GM23338 (cell line): ENCODE measurements around the gene GGCT. TPM values are rescaled to one million over a fixed set of nuclear protein-coding genes. Genes with fewer than 3 reads are reported as not detected.
A peak's percentile ranks its signal among the peaks of the same experiment; 100 is the strongest.

ENCODE experiments used
- ATAC-seq: fragments of 200-7000 bp; cut with Tn5 transposase; 3 replicates; pipeline ENCODE4 v1.9.1; 2020
- DNase-seq: peaks from one replicate; pipeline ENCODE4 v3.0.0-alpha.2; 2015; ENCODE audit warnings: low spot score
- H2AFZ ChIP-seq: fragments of 200-600 bp; sonication (generic); 2 replicates; pipeline ENCODE4 v1.8.0; 2016; ENCODE audit warnings: antibody characterized with exemption, mild to moderate bottlenecking, moderate library complexity
- H3F3A ChIP-seq: fragments of 200-600 bp; sonication (generic); replicated peaks from 2 replicates; pipeline ENCODE4 v1.8.0; 2017; ENCODE audit warnings: antibody characterized with exemption, mixed run types, low read depth
- H3K27ac ChIP-seq: fragments of 200-600 bp; sonication (generic); 2 replicates; pipeline ENCODE4 v1.6.1; 2016; ENCODE audit warnings: low read depth
- H3K27me3 ChIP-seq: fragments of 200-600 bp; sonication (generic); 2 replicates; pipeline ENCODE4 v1.8.0; 2016; ENCODE audit warnings: mild to moderate bottlenecking, mixed run types, moderate library complexity; ENCODE audit not compliant: insufficient read depth
- H3K36me3 ChIP-seq: fragments of 200-600 bp; sonication (generic); 2 replicates; pipeline ENCODE4 v1.8.0; 2016; ENCODE audit warnings: mild to moderate bottlenecking; ENCODE audit not compliant: insufficient read depth
- H3K4me1 ChIP-seq: fragments of 200-600 bp; sonication (generic); 2 replicates; pipeline ENCODE4 v1.8.0; 2016; ENCODE audit warnings: mild to moderate bottlenecking, moderate library complexity; ENCODE audit not compliant: insufficient read depth
- H3K4me2 ChIP-seq: fragments of 200-600 bp; sonication (generic); 2 replicates; pipeline ENCODE4 v1.7.1; 2017; ENCODE audit warnings: mixed run types
- H3K4me3 ChIP-seq: fragments of 200-600 bp; sonication (generic); 2 replicates; pipeline ENCODE4 v1.6.1; 2016; ENCODE audit warnings: mixed run types
- H3K79me2 ChIP-seq: fragments of 200-600 bp; sonication (generic); replicated peaks from 2 replicates; pipeline ENCODE4 v1.8.0; 2017; ENCODE audit warnings: mild to moderate bottlenecking; ENCODE audit not compliant: insufficient read depth
- H3K9me2 ChIP-seq: fragments of 200-600 bp; sonication (generic); 2 replicates; pipeline ENCODE4 v1.8.0; 2017; ENCODE audit not compliant: insufficient read depth
- H4K20me1 ChIP-seq: fragments of 200-600 bp; sonication (generic); replicated peaks from 2 replicates; pipeline ENCODE4 v1.8.0; 2017; ENCODE audit warnings: mild to moderate bottlenecking; ENCODE audit not compliant: insufficient read depth
- H3K27ac Mint-ChIP-seq: 2 replicates; pipeline ENCODE4 v1.8.0; 2020; ENCODE audit warnings: inconsistent platforms, mild to moderate bottlenecking, moderate library complexity, mixed read lengths
- H3K27me3 Mint-ChIP-seq: 3 replicates; pipeline ENCODE4 v1.8.0; 2022; ENCODE audit warnings: low read depth, mild to moderate bottlenecking, moderate library complexity, mixed read lengths, inconsistent platforms; ENCODE audit not compliant: insufficient read depth, poor library complexity
- H3K36me3 Mint-ChIP-seq: 3 replicates; pipeline ENCODE4 v1.8.0; 2021; ENCODE audit warnings: low read depth, mild to moderate bottlenecking, inconsistent platforms, moderate library complexity, mixed read lengths
- H3K4me1 Mint-ChIP-seq: 3 replicates; pipeline ENCODE4 v1.8.0; 2020; ENCODE audit warnings: mild to moderate bottlenecking, inconsistent platforms, mixed read lengths
- H3K4me3 Mint-ChIP-seq: 3 replicates; pipeline ENCODE4 v1.8.0; 2021; ENCODE audit warnings: moderate library complexity, mild to moderate bottlenecking, inconsistent platforms, mixed read lengths
- H3K9me3 Mint-ChIP-seq: 3 replicates; pipeline ENCODE4 v1.8.0; 2020; ENCODE audit warnings: moderate library complexity, mild to moderate bottlenecking, inconsistent platforms, mixed read lengths
- CREB1 ChIP-seq: fragments of 250-450 bp; sonication (Bioruptor Pico); IDR thresholded peaks from 2 replicates; pipeline ENCODE4 v1.5.0; 2020; ENCODE audit warnings: low read depth, mild to moderate bottlenecking, moderate library complexity
- CTCF ChIP-seq, 2 experiments: fragments of 200-600 bp in 1 of 2; sonication (generic) in 1 of 2; conservative IDR thresholded peaks; 2 replicates each; pipeline versions ENCODE4 v1.5.1 to v1.6.1; 2016 to 2017; ENCODE audit warnings: antibody characterized with exemption in 2 of 2, low read depth in 2 of 2, mild to moderate bottlenecking in 2 of 2, moderate library complexity in 1 of 2
- EZH2 ChIP-seq: fragments of 200-600 bp; sonication (generic); IDR thresholded peaks from one replicate; pipeline ENCODE4 v1.8.0; 2017; ENCODE audit warnings: antibody characterized with exemption, mild to moderate bottlenecking, low read depth; ENCODE audit not compliant: unreplicated experiment
- JUNB ChIP-seq: IDR thresholded peaks from one replicate; pipeline ENCODE4 v1.6.1; 2016; ENCODE audit warnings: antibody characterized with exemption; ENCODE audit not compliant: unreplicated experiment
- POLR2AphosphoS5 ChIP-seq: IDR thresholded peaks from 2 replicates; pipeline ENCODE4 v1.6.1; 2016; ENCODE audit warnings: antibody characterized with exemption, low read depth
- REST ChIP-seq: IDR thresholded peaks from one replicate; pipeline ENCODE4 v1.6.1; 2018; ENCODE audit warnings: antibody characterized with exemption; ENCODE audit not compliant: unreplicated experiment
- STAT1 ChIP-seq: IDR thresholded peaks from one replicate; pipeline ENCODE4 v1.6.1; 2016; ENCODE audit warnings: antibody characterized with exemption; ENCODE audit not compliant: unreplicated experiment
- ZNF331 ChIP-seq: fragments of 250-450 bp; sonication (Bioruptor Pico); IDR thresholded peaks from 2 replicates; pipeline ENCODE4 v1.5.0; 2020; ENCODE audit warnings: low read depth, mild to moderate bottlenecking, moderate library complexity
- polyA plus RNA-seq: library from polyadenylated mRNA; unstranded; fragments of >200 nt; fragmentation: Nextera tagmentation; extraction: Ambion mirVana; gene quantifications from 2 replicates; pipeline ENCODE4 v1.2.1, GENCODE V29; 2016
- total RNA-seq: library from RNA; depleted of rRNA; stranded (reverse); fragments of >200 nt; shearing (Covaris generic); gene quantifications from 2 replicates; pipeline ENCODE4 v1.2.3, GENCODE V29; 2014
- TF ChIP-seq, protein P1 (sequence below): IDR thresholded peaks from 2 replicates; pipeline ENCODE4 v1.6.1; 2016; ENCODE audit warnings: antibody characterized with exemption

GGCT gene
- total and polyA plus RNA-seq, 2 experiments from 2014 or later, result 104 to 229 TPM

GRCh38 chr7:30450983-30451497 lies 53.6 kb downstream of the GGCT start (continued):
- TF ChIP-seq REST (no peak), CTCF (conservative IDR thresholded peaks at IDR 0.05; ENCODE audit: low read depth in 2 of 2) (no peak), STAT1 (no peak), EZH2 (no peak), JUNB (no peak)
- TF ChIP-seq, protein P1, sequence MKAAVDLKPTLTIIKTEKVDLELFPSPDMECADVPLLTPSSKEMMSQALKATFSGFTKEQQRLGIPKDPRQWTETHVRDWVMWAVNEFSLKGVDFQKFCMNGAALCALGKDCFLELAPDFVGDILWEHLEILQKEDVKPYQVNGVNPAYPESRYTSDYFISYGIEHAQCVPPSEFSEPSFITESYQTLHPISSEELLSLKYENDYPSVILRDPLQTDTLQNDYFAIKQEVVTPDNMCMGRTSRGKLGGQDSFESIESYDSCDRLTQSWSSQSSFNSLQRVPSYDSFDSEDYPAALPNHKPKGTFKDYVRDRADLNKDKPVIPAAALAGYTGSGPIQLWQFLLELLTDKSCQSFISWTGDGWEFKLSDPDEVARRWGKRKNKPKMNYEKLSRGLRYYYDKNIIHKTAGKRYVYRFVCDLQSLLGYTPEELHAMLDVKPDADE, result no peak

DNA sequence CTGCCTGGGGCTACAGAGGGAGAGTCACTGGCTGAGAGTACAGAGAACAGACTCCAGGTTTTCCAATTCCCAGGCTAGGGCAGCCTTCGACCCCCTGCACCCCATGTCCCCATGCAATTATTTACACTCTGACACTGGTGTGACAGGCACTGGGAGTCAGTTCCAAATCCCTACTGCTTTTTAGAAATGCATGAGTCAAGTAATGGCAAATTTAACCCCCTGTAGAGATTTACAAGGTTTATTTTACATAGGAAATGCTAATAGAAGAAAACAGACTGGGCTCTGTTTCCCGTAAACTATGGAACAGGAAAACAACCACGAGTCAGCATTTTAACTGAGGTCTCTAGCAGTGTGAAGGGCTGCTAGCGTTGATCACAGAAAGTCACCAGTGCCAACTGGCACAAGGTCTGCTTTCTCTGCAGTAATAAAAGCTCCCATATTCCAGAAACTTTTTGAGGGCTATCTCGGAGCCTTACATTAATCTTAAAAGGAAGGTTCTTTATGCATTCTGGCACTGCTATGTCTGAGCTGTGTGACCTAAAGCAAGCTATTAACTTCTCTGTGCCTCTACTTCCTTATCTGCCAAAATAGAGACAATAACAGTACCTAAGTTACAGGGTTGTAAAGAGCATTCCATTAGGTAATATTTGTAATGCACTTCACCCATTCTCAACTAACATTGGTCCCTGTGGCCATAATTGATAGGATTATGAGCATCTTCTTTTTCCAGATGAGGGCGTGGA lies 54.2 kb downstream of the GGCT start:
- Mint-ChIP-seq H3K27me3 (peaks cover 4% of the 10 kb centered on the region), H3K4me1 (peaks cover 30% of the 10 kb centered on the region), H3K4me3 (no peak overlapping the region), H3K36me3 (peaks cover 12% of the 10 kb centered on the region; the same call in 2 of the 3 replicates), H3K27ac (no peak overlapping the region), H3K9me3 (no peaks in the 10 kb centered on the region)
- H3K79me2 ChIP-seq, result no peaks in the 10 kb centered on the region
- H3F3A ChIP-seq, result no peaks in the 10 kb centered on the region
- no peaks in the 10 kb centered on the region for H4K20me1 ChIP-seq
- no peaks in the 10 kb centered on the region for H3K27me3 ChIP-seq
- no peaks in the 10 kb centered on the region for H3K9me2 ChIP-seq
- H3K4me3 ChIP-seq, result no peak overlapping the region
- H3K4me2 ChIP-seq, result no peak overlapping the region
- no peaks in the 10 kb centered on the region for H3K36me3 ChIP-seq
- no peak overlapping the region for H2AFZ ChIP-seq
- peak; percentile 42 for DNase-seq
- H3K27ac ChIP-seq, result no peak overlapping the region
- peaks cover 11% of the 10 kb centered on the region for H3K4me1 ChIP-seq
- ATAC-seq, result peak; percentile 46
- no peak for TF ChIP-seq ZNF331 (CRISPR knock-in tag)
- TF ChIP-seq CTCF (conservative IDR thresholded peaks at IDR 0.05; ENCODE audit: low read depth in 2 of 2), result no peak
- TF ChIP-seq STAT1, result no peak
- TF ChIP-seq EZH2, result no peak
- TF ChIP-seq CREB1 (CRISPR knock-in tag), result no peak
- no peak for TF ChIP-seq POLR2AphosphoS5
- TF ChIP-seq, protein P1, result no peak
- TF ChIP-seq REST, result no peak
